Right ventricle myocardium superior (tissue), 1 donor: ENCODE measurements around the gene PLEKHJ1. TPM values are rescaled to one million over a fixed set of nuclear protein-coding genes. Genes with fewer than 3 reads are reported as not detected.
A peak's percentile ranks its signal among the peaks of the same experiment; 100 is the strongest.

ENCODE experiments used
- ATAC-seq: fragments of 200-7000 bp; cut with Tn5 transposase; one replicate; pipeline ENCODE4 v1.9.1; 2020; ENCODE audit warnings: mild to moderate bottlenecking; ENCODE audit not compliant: poor library complexity
- DNase-seq: peaks from one replicate; pipeline ENCODE4 v3.0.0-alpha.2; 2020
- intact Hi-C: fragments of 100-400 bp; cut with DNase I; formaldehyde crosslinking; loops from one replicate; pipeline ENCODE4 v1.11.2; 2022
- total RNA-seq: library from RNA; stranded (reverse); fragmentation: NEBNext Ultra II Directional; extraction: Animal tissue kit (Norgen Biotek cat#: 25700); gene quantifications from one replicate; pipeline ENCODE4 v1.2.1, GENCODE V29; 2021
- donor health status: DM: no; HTN: yes; CAD: no; lungs with severe emphysema.

Gene PLEKHJ1
- total RNA-seq, 1 donor from 2014 or later = 59.6 TPM

- intact Hi-C loops = no loop called here
- ATAC-seq (no peak), DNase-seq (no peak)
Measured at GRCh38 chr19:2252797-2253105, 16.6 kb upstream of the PLEKHJ1 start.

GRCh38 chr19:2252055-2252796 lies 16.1 kb upstream of the PLEKHJ1 start:
- intact Hi-C loops = no loop called here
- ATAC-seq (no peak), DNase-seq (no peak)

GRCh38 chr19:2251106-2252054 lies 15.3 kb upstream of the PLEKHJ1 start:
- no peak for DNase-seq
- intact Hi-C loops = no loop called here
- ATAC-seq = no peak

- no peak for DNase-seq
- no peak for ATAC-seq
- intact Hi-C loops = no loop called here
Measured at GRCh38 chr19:2250766-2251105, 14.6 kb upstream of the PLEKHJ1 start.

GRCh38 chr19:2249880-2250765 lies 14.0 kb upstream of the PLEKHJ1 start:
- intact Hi-C loops = no loop called here
- ATAC-seq (no peak), DNase-seq (no peak)

- ATAC-seq (peak; percentile 2), DNase-seq (no peak)
- intact Hi-C loops = no loop called here
Measured at GRCh38 chr19:2249010-2249866, 13.1 kb upstream of the PLEKHJ1 start, which contains the start of gene AMH. Gene AMH (plus strand): TSS chr19:2249323. CDS start chr19:2249333, 10 bp downstream.

- no peak for ATAC-seq
- intact Hi-C loops = no loop called here
- DNase-seq = no peak
Measured at GRCh38 chr19:2248136-2249009, 12.2 kb upstream of the PLEKHJ1 start.

GRCh38 chr19:2247433-2248101 lies 11.4 kb upstream of the PLEKHJ1 start:
- ATAC-seq = no peak
- intact Hi-C loops = no loop called here
- no peak for DNase-seq

GRCh38 chr19:2246801-2247361 lies 10.8 kb upstream of the PLEKHJ1 start:
- DNase-seq (peak; percentile 78), ATAC-seq (peak; percentile 51)
- intact Hi-C loops = no loop called here

GRCh38 chr19:2246014-2246620 lies 10.0 kb upstream of the PLEKHJ1 start:
- ATAC-seq (no peak), DNase-seq (no peak)
- intact Hi-C loops = no loop called here

GRCh38 chr19:2245273-2245672 lies 9.1 kb upstream of the PLEKHJ1 start:
- intact Hi-C loops = no loop called here
- DNase-seq (no peak), ATAC-seq (no peak)

GRCh38 chr19:2244486-2244885 lies 8.4 kb upstream of the PLEKHJ1 start:
- ATAC-seq (no peak), DNase-seq (no peak)
- intact Hi-C loops = no loop called here

- no peak for ATAC-seq
- intact Hi-C loops = no loop called here
Measured at GRCh38 chr19:2244125-2244411, 7.9 kb upstream of the PLEKHJ1 start.

GRCh38 chr19:2243274-2244124 lies 7.4 kb upstream of the PLEKHJ1 start:
- DNase-seq = no peak

More at GRCh38 chr19:2244125-2244411, 7.9 kb upstream of the PLEKHJ1 start:
- no peak for DNase-seq

GRCh38 chr19:2242816-2243215 lies 6.7 kb upstream of the PLEKHJ1 start:
- ATAC-seq = no peak

More at GRCh38 chr19:2243274-2244124, 7.4 kb upstream of the PLEKHJ1 start:
- intact Hi-C loops = no loop called here
- ATAC-seq = no peak

More at GRCh38 chr19:2242816-2243215, 6.7 kb upstream of the PLEKHJ1 start:
- intact Hi-C loops = no loop called here
- no peak for DNase-seq
